OCI-LY1 (cell line): ENCODE measurements around the gene FBXO41.

Experiments used
- H2AFZ ChIP-seq: fragments of 200-600 bp; sonication (generic), shearing (Covaris generic); 2 replicates; pipeline ENCODE4 v1.6.0; 2014; ENCODE audit warnings: antibody characterized with exemption, mild to moderate bottlenecking, low read length
- H3F3A ChIP-seq: fragments of 200-600 bp; sonication (generic), shearing (Covaris generic); 2 replicates; pipeline ENCODE4 v1.6.0; 2014; ENCODE audit warnings: mild to moderate bottlenecking, antibody characterized with exemption, low read length, moderate library complexity; ENCODE audit not compliant: insufficient read depth
- H3K27ac ChIP-seq: fragments of 200-600 bp; sonication (generic); 2 replicates; pipeline ENCODE4 v1.5.1; 2014; ENCODE audit warnings: low read length, mixed run types, mild to moderate bottlenecking, low read depth; ENCODE audit not compliant: poor library complexity, severe bottlenecking
- H3K27me3 ChIP-seq: fragments of 200-600 bp; sonication (generic); 2 replicates; pipeline ENCODE4 v1.6.0; 2014; ENCODE audit warnings: antibody characterized with exemption, mild to moderate bottlenecking, low read length, moderate library complexity; ENCODE audit not compliant: insufficient read depth
- H3K36me3 ChIP-seq: fragments of 200-600 bp; sonication (generic); 2 replicates; pipeline ENCODE4 v1.6.1; 2014; ENCODE audit warnings: mild to moderate bottlenecking, antibody characterized with exemption, low read length, moderate library complexity, mixed read lengths; ENCODE audit not compliant: insufficient read depth
- H3K4me1 ChIP-seq: fragments of 200-600 bp; sonication (generic); 2 replicates; pipeline ENCODE4 v1.5.1; 2014; ENCODE audit warnings: mild to moderate bottlenecking, low read length, moderate library complexity; ENCODE audit not compliant: insufficient read depth, severe bottlenecking
- H3K4me2 ChIP-seq: fragments of 200-600 bp; sonication (generic), shearing (Covaris generic); 2 replicates; pipeline ENCODE4 v1.6.1; 2014; ENCODE audit warnings: low read length
- H3K4me3 ChIP-seq: fragments of 200-600 bp; sonication (generic); 2 replicates; pipeline ENCODE4 v1.5.1; 2014; ENCODE audit warnings: low read length, low read depth, mild to moderate bottlenecking, mixed read lengths; ENCODE audit not compliant: poor library complexity, severe bottlenecking
- H3K79me2 ChIP-seq: fragments of 200-600 bp; shearing (Covaris generic); 2 replicates; pipeline ENCODE4 v1.6.1; 2016; ENCODE audit warnings: mixed run types, low read length, mixed read lengths; ENCODE audit not compliant: insufficient read depth
- H3K9ac ChIP-seq: fragments of 200-600 bp; sonication (generic), shearing (Covaris generic); 2 replicates; pipeline ENCODE4 v1.6.1; 2014; ENCODE audit warnings: mild to moderate bottlenecking, low read length, mixed read lengths
- H3K9me2 ChIP-seq: fragments of 200-600 bp; sonication (generic), shearing (Covaris generic); 2 replicates; pipeline ENCODE4 v1.6.1; 2014; ENCODE audit warnings: low read depth, mild to moderate bottlenecking, low read length, mixed read lengths
- H3K9me3 ChIP-seq: fragments of 200-600 bp; shearing (Covaris generic); 2 replicates; pipeline ENCODE4 v1.6.1; 2014; ENCODE audit warnings: low read length, mixed read lengths
- H4K20me1 ChIP-seq: fragments of 200-600 bp; sonication (generic), shearing (Covaris generic); 2 replicates; pipeline ENCODE4 v1.6.0; 2016; ENCODE audit warnings: mild to moderate bottlenecking, low read length; ENCODE audit not compliant: insufficient read depth
- CTCF ChIP-seq: fragments of 200-600 bp; sonication (generic), shearing (Covaris generic); IDR thresholded peaks from 2 replicates; pipeline ENCODE4 v1.5.1; 2017; ENCODE audit warnings: mild to moderate bottlenecking, antibody characterized with exemption, low read length, moderate library complexity, mixed read lengths
- EZH2 ChIP-seq: fragments of 200-600 bp; sonication (generic), shearing (Covaris generic); IDR thresholded peaks from 2 replicates; pipeline ENCODE4 v1.8.0; 2017; ENCODE audit warnings: borderline replicate concordance, mixed run types, mild to moderate bottlenecking, antibody characterized with exemption, low read length, moderate library complexity, mixed read lengths

The FBXO41 gene

GRCh38 chr2:73214120-73215035, 69.9 kb downstream of the FBXO41 start, which contains the start of gene SMYD5:
Gene SMYD5 (plus strand): TSS chr2:73214245. CDS start chr2:73214267, 22 bp downstream.
- Histone ChIP-seq H4K20me1 (no peaks in the 10 kb centered on the region), H3K4me3 (peak within 1 kb of the TSS; percentile 83), H3K27me3 (no peaks in the 10 kb centered on the region), H3K9me2 (no peaks in the 10 kb centered on the region), H3K9ac (peak within 1 kb of the TSS; percentile 76), H2AFZ (no peak within 1 kb of the TSS), H3K4me1 (peaks cover 26% of the 10 kb centered on the region), H3K9me3 (no peaks in the 10 kb centered on the region), H3F3A (no peaks in the 10 kb centered on the region), H3K79me2 (peaks cover 8% of the 10 kb centered on the region), H3K36me3 (no peaks in the 10 kb centered on the region), H3K4me2 (peak within 1 kb of the TSS; percentile 77), H3K27ac (peak within 1 kb of the TSS; percentile 45)
- TF ChIP-seq CTCF, result no peak
- TF ChIP-seq EZH2, result no peak

DNA sequence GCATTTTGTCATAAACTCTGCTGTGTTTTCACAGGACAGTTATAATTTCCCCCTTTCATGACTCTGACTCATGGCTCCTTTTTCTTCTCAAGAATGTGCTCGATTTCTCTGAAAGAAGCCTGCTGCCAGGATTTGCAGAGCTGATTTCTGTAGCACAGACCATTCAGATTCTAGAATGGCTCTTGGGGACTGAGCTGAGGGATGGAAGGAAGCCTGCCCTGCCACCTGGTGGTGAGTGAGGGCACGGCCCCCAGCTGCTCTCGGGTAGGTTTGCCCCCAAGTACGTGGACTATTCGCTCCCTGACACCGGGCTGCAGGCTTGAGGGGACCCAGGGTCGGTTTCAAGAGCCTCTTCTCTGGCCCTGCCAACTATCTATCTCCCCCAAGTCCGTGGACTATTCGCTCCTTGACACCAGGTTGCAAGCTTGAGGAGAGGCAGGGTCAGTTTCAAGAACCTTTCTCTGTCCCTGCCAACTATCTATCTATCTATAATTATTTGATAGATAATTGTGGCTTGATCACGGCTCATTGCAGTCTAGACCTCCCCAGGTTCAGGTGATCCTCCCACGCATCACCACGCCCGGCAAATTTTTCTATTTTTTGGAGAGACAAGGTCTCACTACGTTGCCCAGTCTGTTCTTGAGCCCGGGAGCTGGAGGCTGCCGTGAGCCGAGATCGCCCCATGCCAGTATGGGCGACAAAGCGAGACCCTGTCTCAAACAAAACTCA, 71.7 kb downstream of the FBXO41 start:
- H4K20me1 ChIP-seq, result no peaks in the 10 kb centered on the region
- H3K79me2 ChIP-seq, result peaks cover 8% of the 10 kb centered on the region
- 0 out of 2 replicates have a peak overlapping the region, but pooled peaks have one; percentile 13 for H3K4me2 ChIP-seq
- no peak overlapping the region for H3K4me3 ChIP-seq
- H3K36me3 ChIP-seq, result no peaks in the 10 kb centered on the region
- no peaks in the 10 kb centered on the region for H3K9me2 ChIP-seq
- no peak overlapping the region for H3K9ac ChIP-seq
- TF ChIP-seq EZH2 (no peak), CTCF (peak; percentile 90)
- no peaks in the 10 kb centered on the region for H3F3A ChIP-seq
- H3K4me1 ChIP-seq, result peaks cover 26% of the 10 kb centered on the region
- H3K27ac ChIP-seq, result no peak overlapping the region
- no peaks in the 10 kb centered on the region for H3K9me3 ChIP-seq
- H2AFZ ChIP-seq, result 0 out of 2 replicates have a peak overlapping the region, but pooled peaks have one; percentile 9
- 0 out of 2 replicates have a peak, but pooled peaks cover 2% of the 10 kb centered on the region for H3K27me3 ChIP-seq

DNA sequence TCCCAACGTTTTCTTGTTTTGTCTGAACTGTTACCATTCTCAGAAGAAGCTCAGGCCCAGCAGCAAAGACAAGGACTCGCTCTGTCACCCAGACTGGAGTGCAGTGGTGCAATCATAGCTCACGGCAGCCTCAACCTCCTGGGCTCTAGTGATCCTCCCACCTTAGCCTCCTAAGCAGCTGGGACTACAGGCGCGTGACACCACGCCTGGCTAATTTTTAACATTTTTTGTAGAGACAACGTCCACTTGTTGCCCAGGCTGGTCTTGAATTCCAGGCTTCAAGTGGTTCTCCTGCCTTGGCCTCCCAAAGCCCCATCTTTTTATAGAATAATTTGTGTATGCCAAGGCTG, 72.2 kb downstream of the FBXO41 start:
- Histone ChIP-seq H3K4me2 (no peak overlapping the region), H3K4me1 (peaks cover 26% of the 10 kb centered on the region), H3F3A (no peaks in the 10 kb centered on the region), H3K9me3 (no peaks in the 10 kb centered on the region), H3K9ac (no peak overlapping the region), H3K79me2 (peaks cover 8% of the 10 kb centered on the region), H3K36me3 (no peaks in the 10 kb centered on the region), H4K20me1 (no peaks in the 10 kb centered on the region), H3K4me3 (no peak overlapping the region), H2AFZ (no peak overlapping the region), H3K27ac (no peak overlapping the region), H3K27me3 (0 out of 2 replicates have a peak, but pooled peaks cover 2% of the 10 kb centered on the region), H3K9me2 (no peaks in the 10 kb centered on the region)
- TF ChIP-seq CTCF (no peak), EZH2 (no peak)
